Measurements from ENCODE around the gene PPM1H. TPM values are rescaled to one million over a fixed set of nuclear protein-coding genes. Genes with fewer than 3 reads are reported as not detected.

Gene PPM1H
- total RNA-seq, 1 donor = 1.3 TPM

DNA sequence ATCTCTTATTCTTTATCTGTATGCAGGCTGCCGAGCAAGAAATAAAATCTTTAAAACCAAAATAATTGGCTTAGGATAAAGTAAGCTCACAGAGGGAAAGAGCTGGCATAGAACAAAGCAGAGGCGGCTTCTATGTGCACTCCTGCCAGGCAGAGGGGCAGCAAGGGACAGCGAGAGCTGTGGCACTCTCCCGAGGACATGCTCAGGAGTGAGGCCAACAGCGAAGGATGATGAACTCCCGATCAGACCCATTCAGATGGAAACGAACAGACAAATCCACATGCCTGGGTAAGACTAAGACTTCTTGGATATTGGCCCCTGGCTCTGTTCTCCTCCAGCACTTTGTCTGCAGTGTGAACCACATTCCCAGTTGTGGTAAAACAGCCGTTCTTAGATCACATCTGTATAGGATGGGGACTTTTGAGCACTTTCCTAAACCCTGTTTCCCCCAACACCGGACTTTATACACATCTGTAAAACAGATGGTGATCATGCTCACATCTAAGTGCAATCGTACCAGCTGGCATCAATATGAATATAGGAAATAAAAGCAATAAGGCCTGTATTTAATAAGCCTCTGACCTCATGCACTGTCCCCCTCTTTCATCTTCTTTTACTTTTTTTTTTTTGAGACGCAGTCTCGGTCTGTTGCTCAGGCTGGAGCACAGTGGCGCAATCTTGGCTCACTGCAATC is 134.1 kb downstream of the PPM1H start:
- H3K27me3 ChIP-seq (ENCODE audit: insufficient read depth, low read length) = no peaks in the 10 kb centered on the region
- no peaks in the 10 kb centered on the region for H3K9me3 ChIP-seq (ENCODE audit: low read depth, low read length)
- H3K4me3 ChIP-seq (ENCODE audit: low read length) = no peak overlapping the region
- H3K4me1 ChIP-seq (ENCODE audit: insufficient read depth, low read length) = no peaks in the 10 kb centered on the region

DNA sequence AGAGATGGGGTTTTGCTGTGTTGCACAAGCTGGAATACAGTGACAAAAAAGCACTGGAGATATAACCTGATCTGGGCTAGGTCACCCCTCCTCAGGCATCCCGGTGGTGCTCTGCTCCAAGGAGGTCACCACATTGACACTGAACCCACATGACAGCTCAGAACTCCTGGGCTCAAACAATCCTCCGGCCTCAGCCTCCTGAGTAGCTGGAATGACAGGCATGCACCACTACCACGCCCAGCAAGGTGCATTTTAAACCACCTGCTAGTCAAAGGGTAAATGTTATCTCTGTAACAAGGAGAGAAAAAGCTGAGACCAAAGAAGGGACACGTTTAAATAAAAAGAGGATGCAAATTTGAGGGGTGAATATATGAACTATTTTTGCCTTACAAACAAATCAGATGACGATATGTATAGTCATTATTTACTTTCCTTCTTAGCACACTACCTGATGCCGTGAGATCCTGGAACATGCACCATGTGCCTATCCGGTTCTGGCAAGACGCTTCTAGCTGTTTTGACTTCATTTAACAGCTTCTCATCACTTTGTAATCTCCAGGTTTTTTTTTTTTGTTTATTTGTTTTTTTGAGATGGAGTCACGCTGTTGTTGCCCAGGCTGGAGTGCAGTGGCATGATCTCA is 135.1 kb downstream of the PPM1H start:
- no peaks in the 10 kb centered on the region for H3K4me1 ChIP-seq (ENCODE audit: insufficient read depth, low read length)
- H3K4me3 ChIP-seq (ENCODE audit: low read length) = no peak overlapping the region
- no peaks in the 10 kb centered on the region for H3K27me3 ChIP-seq (ENCODE audit: insufficient read depth, low read length)
- no peaks in the 10 kb centered on the region for H3K9me3 ChIP-seq (ENCODE audit: low read depth, low read length)

DNA sequence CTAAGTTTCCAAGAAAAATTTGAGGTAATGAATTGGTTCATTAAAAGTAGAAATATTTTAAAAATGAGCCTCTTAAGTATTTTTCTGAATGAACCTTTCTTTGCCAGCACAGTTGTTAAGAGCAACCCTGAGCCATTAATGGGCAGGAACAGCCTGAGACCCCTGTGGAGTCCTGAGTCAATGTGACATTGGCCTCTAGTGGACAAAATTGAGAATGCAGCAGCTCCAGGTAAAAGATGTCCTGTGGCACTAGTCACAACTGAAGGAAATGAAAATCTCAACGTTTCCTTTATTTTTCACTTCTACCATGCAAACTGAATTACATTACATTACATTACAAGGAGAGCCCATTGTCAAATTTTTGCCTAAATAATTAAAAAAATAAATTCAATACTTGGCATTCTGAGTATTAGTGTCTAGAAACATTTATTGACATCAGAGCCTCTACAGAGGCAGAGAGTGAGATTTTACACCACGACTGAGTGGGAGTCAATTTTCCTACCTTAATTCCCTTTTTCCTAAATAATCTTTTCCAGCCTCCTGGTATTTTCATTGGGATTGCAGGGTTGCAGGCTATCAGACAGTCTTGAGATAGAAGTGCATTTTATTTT is 135.7 kb downstream of the PPM1H start:
- Histone ChIP-seq H3K9me3 (ENCODE audit: low read depth, low read length) (no peaks in the 10 kb centered on the region), H3K4me1 (ENCODE audit: insufficient read depth, low read length) (no peaks in the 10 kb centered on the region), H3K27me3 (ENCODE audit: insufficient read depth, low read length) (no peaks in the 10 kb centered on the region), H3K4me3 (ENCODE audit: low read length) (no peak overlapping the region)

DNA sequence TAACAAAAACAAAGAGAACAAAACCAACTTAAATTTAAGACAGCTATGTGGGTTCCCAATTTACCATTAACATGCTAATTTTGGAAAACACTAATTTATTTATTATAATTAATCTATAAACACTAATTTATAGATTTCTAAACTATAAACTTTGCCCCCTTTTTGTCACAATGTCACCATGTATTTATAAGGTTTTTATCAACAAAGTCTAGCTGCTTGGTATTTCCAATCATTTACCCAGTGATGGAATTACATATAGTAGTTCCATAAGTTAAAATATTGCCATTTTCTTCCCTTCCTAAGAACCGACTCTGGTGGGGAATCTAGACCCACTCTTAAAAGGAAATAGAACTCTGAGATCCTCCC is 140.7 kb downstream of the PPM1H start:
- Histone ChIP-seq H3K9me3 (ENCODE audit: low read depth, low read length) (no peaks in the 10 kb centered on the region), H3K4me1 (ENCODE audit: insufficient read depth, low read length) (peaks cover 8% of the 10 kb centered on the region), H3K4me3 (ENCODE audit: low read length) (no peak overlapping the region), H3K27me3 (ENCODE audit: insufficient read depth, low read length) (no peaks in the 10 kb centered on the region)

DNA sequence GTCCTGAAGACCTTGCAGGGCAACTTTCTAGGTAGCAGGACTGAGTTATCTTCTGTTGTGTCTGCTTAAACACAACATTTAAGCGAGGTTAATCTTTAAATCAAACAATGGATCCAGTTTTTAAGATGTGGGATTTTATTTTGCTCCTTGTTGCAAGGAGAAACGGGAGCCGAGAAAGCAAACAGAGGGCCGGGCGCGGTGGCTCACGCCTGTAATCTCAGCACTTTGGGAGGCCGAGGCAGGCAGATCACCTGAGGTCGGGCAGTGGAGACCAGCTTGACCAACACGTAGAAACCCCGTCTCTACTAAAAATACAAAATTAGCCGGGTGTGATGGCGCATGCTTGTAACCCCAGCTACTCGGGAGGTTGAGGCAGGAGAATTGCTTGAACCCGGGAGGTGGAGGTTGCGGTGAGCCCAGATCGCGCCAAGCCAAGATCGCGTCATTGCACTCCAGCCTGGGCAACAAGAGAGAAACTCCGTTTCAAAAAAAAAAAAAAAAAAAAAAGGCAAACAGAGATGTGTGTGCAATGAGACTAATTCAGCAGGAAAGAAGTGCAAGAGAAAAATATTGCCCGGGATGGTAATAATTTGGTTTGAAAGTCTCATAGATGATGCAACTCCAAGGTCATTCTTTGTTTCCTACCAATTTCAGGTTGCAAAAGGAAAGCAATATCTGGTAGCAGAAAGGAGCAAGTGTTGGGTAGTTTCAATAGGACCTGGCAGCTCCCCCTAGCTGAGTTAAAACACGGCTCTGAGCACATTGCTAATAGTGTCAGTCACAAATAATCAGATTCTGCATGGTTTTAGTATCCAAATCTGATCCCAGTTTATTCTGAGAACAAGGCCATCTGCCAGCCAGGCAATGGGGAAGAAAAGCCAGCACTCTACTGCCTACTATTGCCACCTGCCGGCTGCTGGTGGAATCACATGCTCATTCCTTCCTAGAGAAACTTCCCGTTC is 141.4 kb downstream of the PPM1H start:
- no peaks in the 10 kb centered on the region for H3K27me3 ChIP-seq (ENCODE audit: insufficient read depth, low read length)
- H3K4me3 ChIP-seq (ENCODE audit: low read length) = no peak overlapping the region
- H3K4me1 ChIP-seq (ENCODE audit: insufficient read depth, low read length) = peaks cover 9% of the 10 kb centered on the region
- H3K9me3 ChIP-seq (ENCODE audit: low read depth, low read length) = no peaks in the 10 kb centered on the region

DNA sequence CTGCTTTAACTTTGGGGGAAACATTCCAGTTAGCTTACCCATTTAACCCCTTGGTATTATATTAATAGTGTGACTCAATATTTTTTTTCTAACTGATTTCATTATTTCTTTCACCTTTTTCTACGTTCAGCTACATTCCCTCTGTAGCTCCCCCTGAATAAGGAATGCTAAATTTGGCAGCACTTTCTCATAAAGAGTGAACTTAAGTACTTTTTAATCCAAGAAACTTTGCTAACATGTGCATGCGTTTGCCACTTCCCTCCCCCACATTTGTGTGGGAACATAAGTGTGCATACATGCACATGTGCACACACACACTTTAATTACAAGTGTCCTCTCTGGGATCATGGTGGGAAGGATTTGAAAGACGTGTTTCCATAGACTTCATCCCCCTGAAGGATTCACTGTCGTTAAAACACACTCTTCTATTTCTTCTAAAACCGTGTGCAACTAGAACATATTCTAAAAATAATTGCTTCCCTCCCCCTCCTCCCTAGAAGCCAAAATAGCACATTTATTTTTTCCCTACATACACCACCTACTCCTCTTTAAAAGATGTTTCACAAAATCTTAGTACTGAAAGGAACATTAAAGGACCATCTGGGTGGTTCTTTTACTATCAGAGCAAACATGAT is 142.6 kb downstream of the PPM1H start:
- H3K27me3 ChIP-seq (ENCODE audit: insufficient read depth, low read length) = no peaks in the 10 kb centered on the region
- H3K4me3 ChIP-seq (ENCODE audit: low read length) = no peak overlapping the region
- H3K9me3 ChIP-seq (ENCODE audit: low read depth, low read length) = no peaks in the 10 kb centered on the region
- H3K4me1 ChIP-seq (ENCODE audit: insufficient read depth, low read length) = peaks cover 21% of the 10 kb centered on the region

DNA sequence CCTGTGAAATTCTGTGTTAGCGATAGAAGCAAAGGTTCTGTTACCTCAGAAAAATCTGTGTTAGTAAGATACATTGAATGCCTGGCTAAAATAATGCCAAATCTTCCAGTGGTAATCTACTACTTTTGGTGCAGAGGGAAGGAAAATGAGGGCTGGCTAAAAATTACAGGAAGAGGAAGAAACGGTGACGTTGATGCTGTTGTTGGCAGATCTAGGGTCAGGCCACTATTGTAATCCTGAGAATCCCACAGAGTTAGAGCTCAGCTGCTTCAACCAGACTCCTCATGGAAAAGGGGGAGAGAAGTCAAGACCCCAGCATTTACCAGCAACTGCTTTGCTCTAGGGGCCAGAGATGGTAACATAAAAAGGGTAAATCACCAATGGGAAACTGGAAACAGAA is 145.1 kb downstream of the PPM1H start:
- Histone ChIP-seq H3K9me3 (ENCODE audit: low read depth, low read length) (no peaks in the 10 kb centered on the region), H3K4me3 (ENCODE audit: low read length) (no peak overlapping the region), H3K4me1 (ENCODE audit: insufficient read depth, low read length) (peaks cover 40% of the 10 kb centered on the region), H3K27me3 (ENCODE audit: insufficient read depth, low read length) (no peaks in the 10 kb centered on the region)

DNA sequence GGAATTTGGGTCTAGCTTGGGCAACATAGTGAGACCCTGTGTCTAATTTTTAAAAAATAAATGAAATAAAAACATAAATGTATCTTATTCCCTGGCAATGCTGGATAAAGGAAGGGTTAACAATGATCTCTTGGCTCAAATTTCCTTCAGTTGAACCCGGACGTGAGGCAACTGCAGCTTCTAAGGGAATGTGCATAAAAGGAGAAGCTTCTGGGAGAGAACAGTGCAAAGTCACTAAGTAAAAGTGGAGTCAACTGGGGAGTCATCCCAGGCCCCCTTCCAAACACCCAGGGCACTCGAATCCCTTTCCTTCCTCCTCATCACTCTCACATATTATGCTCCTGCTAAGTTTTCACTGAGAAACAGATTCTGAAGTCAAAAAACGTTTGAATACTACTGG is 147.3 kb downstream of the PPM1H start:
- no peak overlapping the region for H3K4me3 ChIP-seq (ENCODE audit: low read length)
- H3K9me3 ChIP-seq (ENCODE audit: low read depth, low read length) = no peaks in the 10 kb centered on the region
- peaks cover 40% of the 10 kb centered on the region for H3K4me1 ChIP-seq (ENCODE audit: insufficient read depth, low read length)
- H3K27me3 ChIP-seq (ENCODE audit: insufficient read depth, low read length) = no peaks in the 10 kb centered on the region

DNA sequence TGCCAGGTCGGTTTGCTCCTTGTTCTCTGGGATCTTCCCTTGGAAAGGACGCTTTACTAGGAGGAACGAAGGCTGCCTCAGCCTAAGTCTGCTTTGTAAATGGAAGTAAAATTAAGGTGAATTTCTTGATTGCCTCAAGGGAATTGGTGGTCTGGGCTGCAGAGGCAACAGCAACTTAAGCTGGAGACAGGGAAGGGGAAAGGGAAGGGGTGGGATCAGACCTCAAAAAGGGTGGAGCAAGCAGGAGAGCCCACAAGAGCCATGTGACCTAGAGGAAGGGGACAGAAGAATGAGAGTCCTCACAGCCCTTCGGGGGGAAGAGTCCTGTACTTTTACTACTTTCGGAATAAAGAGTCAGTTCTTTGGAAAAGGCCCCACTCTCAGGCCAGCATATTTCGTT is 147.9 kb downstream of the PPM1H start:
- Histone ChIP-seq H3K4me3 (ENCODE audit: low read length) (no peak overlapping the region), H3K27me3 (ENCODE audit: insufficient read depth, low read length) (no peaks in the 10 kb centered on the region), H3K4me1 (ENCODE audit: insufficient read depth, low read length) (peaks cover 40% of the 10 kb centered on the region), H3K9me3 (ENCODE audit: low read depth, low read length) (no peaks in the 10 kb centered on the region)

DNA sequence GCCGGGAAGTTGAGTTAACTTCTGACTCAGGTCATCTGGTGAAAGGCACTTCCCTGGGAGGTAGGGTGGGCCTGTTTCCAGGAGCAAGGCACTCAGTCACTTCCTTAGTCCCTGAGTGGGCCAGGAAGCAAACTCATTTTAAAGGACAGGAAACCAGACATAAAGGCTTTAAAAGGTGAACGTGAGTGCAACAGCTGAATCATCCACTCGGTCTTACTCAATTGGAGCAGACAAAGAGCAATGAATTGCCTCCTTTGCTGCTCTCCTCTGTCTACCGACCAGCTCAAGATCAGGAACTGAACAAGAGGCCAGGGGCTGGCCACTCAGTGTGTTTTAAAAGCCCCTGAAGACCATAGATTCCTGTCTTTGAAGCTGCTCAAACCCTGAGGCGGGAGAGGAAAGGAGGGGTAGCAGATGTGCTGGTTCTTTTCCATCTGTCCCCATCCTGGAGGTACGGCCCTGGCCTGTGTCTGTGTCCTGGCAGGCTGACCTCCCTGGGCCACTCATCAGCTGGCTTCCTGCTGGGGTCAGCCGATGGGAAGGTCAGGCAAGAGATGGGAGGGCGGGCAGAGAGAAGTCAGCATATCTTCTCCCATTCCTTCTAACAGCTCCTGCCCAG is 148.9 kb downstream of the PPM1H start:
- Histone ChIP-seq H3K4me3 (ENCODE audit: low read length) (no peak overlapping the region), H3K4me1 (ENCODE audit: insufficient read depth, low read length) (peaks cover 40% of the 10 kb centered on the region), H3K27me3 (ENCODE audit: insufficient read depth, low read length) (no peaks in the 10 kb centered on the region), H3K9me3 (ENCODE audit: low read depth, low read length) (no peaks in the 10 kb centered on the region)

DNA sequence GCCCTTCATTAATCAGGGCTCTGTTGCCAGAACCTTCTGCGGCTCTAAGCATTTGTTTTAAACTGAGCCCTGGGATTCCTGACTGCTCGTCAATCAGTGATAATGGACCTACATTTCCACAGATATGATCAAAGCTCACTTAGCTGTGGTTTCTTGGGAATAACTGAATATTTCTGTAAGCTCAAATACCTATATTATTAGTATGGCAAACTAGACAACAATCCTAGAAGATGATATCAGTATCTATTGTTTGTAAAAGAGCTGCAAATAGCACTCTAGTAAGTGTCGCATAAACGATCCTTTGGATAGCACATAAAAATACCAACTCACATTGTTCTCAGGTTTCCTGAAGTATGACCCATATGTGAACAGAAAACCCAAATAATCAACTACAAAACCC is 150.4 kb downstream of the PPM1H start:
- H3K4me1 ChIP-seq (ENCODE audit: insufficient read depth, low read length) = peaks cover 34% of the 10 kb centered on the region
- H3K27me3 ChIP-seq (ENCODE audit: insufficient read depth, low read length) = no peaks in the 10 kb centered on the region
- H3K9me3 ChIP-seq (ENCODE audit: low read depth, low read length) = no peaks in the 10 kb centered on the region
- H3K4me3 ChIP-seq (ENCODE audit: low read length) = no peak overlapping the region

DNA sequence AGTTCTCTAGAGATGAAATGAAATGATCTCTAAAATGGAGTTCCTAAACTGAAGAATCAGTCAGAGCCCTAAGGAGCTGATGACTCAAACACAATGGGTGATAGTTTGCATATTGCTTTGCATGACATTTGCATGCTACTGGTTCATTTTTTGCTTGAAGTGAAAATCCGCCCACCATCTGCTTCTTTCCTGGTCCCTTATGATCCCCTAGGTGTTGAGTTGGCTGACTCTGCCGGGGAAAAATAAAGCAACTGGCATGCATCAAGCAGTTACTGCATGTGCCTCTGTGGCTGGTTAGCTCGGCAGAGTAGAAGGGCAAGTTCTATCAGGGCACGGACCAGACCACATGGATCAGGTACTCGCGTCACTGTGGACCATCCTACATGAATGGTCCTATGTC is 151.1 kb downstream of the PPM1H start:
- H3K4me1 ChIP-seq (ENCODE audit: insufficient read depth, low read length) = peaks cover 32% of the 10 kb centered on the region

DNA sequence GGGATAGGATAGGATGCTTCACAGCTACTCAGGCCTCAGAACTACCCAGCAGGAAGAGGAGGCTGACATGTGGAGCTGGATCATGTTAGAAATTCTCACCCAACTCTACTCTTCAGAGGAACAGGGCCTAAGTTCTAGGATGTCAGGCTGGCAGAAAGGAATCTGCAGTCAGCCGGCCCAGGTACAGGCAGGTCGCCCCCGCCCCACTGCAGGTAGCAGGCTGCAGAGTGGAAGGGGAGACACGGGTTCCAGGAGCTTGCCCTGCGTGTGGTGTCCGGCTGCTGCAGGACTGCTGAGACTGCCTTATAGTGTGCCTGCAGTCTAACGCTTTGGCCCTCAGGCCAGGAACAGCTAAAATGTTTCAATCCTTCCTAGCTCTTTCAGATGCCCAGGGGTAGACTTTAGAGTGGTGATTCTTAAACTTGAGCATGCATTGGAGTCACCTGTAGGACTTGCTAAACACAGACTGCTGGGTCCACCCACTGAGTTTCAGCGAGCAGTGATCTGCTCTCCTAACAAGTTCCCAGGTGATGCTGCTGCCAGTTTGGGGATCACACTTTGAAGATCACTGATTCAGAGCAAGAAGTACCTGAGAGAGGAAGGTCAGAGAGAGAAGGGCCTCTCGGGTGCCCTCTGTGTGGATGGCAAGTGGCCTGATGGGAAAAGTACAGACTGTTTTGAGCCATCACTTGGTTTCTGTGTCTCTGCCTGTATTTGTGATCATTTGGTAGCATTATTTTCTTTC is 153.6 kb downstream of the PPM1H start:
- Histone ChIP-seq H3K4me3 (ENCODE audit: low read length) (no peak overlapping the region), H3K9me3 (ENCODE audit: low read depth, low read length) (no peaks in the 10 kb centered on the region), H3K4me1 (ENCODE audit: insufficient read depth, low read length) (peaks cover 9% of the 10 kb centered on the region), H3K27me3 (ENCODE audit: insufficient read depth, low read length) (no peaks in the 10 kb centered on the region)

More for the DNA sequence above, 151.1 kb downstream of the PPM1H start:
- Histone ChIP-seq H3K27me3 (ENCODE audit: insufficient read depth, low read length) (no peaks in the 10 kb centered on the region), H3K4me3 (ENCODE audit: low read length) (no peak overlapping the region), H3K9me3 (ENCODE audit: low read depth, low read length) (no peaks in the 10 kb centered on the region)

DNA sequence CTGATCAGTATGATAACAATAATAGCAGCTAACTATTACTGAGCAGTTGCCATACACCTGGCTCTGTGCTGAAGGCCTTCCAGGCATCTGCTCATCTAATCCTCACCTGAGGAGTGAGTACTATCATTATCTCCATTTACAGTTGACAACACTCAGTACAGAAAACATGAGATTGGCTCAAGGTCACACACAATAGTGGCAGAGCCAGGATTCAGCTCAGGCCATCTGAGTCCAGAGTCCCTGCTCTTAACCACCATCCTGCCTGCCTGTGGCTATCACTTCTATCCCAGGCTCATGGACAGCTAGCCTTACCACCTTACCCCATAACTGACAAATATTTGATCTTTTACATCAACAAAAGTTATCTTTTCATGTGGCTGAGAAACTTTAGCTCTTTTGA is 155.5 kb downstream of the PPM1H start:
- no peaks in the 10 kb centered on the region for H3K9me3 ChIP-seq (ENCODE audit: low read depth, low read length)
- H3K4me1 ChIP-seq (ENCODE audit: insufficient read depth, low read length) = peaks cover 7% of the 10 kb centered on the region
- H3K27me3 ChIP-seq (ENCODE audit: insufficient read depth, low read length) = no peaks in the 10 kb centered on the region
- H3K4me3 ChIP-seq (ENCODE audit: low read length) = no peak overlapping the region

Data from mononuclear cell (primary cell).